ENCODE data around the gene TIMM44. TPM values are rescaled to one million over a fixed set of nuclear protein-coding genes. Genes with fewer than 3 reads are reported as not detected.

TIMM44 gene
- total and polyA plus RNA-seq, 11 donors: 55.9 to 140 (median 72.9) TPM

- WGBS, 4 donors: 66 to 73% (median 67%) methylated on average over 8 to 10 of the region's 10 CpGs
- H3K27me3 ChIP-seq: no peaks in the 10 kb centered on the region
- ATAC-seq (no peak), DNase-seq (peak in 1 of 5 donors; percentile 28)
- peaks cover 0 to 61% (median 36%) of the 10 kb centered on the region in 12 donors for H3K4me1 ChIP-seq
- H3K9me3 ChIP-seq: no peaks in the 10 kb centered on the region
- TF ChIP-seq CTCF (IDR thresholded peaks at IDR 0.05): no peak
- no peak for TF ChIP-seq POLR2A (IDR thresholded peaks at IDR 0.05)
- peak overlapping the region in 8 of 12 donors; percentile 80 to 97 (median 92) for H3K4me3 ChIP-seq
- intact Hi-C loops (cut with DNase I): loop anchor here in 2 of 10 donors (2.0 to 10.0 kb wide), 3 partner anchors 14 to 250 kb away; no protein-coding TSS in a partner anchor
- H3K36me3 ChIP-seq: peaks cover 1 to 26% (median 6%) of the 10 kb centered on the region in 9 donors
- H3K27ac ChIP-seq: no peak overlapping the region
Observed at GRCh38 chr19:7905268-7905667, 38.2 kb downstream of the TIMM44 start.

- TF ChIP-seq POLR2A (IDR thresholded peaks at IDR 0.05): no peak
- no peaks in the 10 kb centered on the region for H3K9me3 ChIP-seq
- H3K36me3 ChIP-seq: peaks cover 0 to 16% (median 0%) of the 10 kb centered on the region in 9 donors
- WGBS, 4 donors: 10 to 24% (median 15%) methylated on average over 26 to 68 of the region's 68 CpGs
- intact Hi-C loops (cut with DNase I): loop anchor here in 5 of 10 donors (2.0 to 10.0 kb wide), 7 partner anchors 14 to 250 kb away; partner anchors contain the start of gene TRAPPC5 (in 1 of the 5)
- H3K27ac ChIP-seq: peak overlapping the region; percentile 70 to 93 (median 86)
- DNase-seq (peak in 4 of 5 donors; percentile 65 to 83 (median 68)), ATAC-seq (peak in 3 of 4 donors; percentile 11 to 60 (median 40))
- peak overlapping the region; percentile 69 to 97 (median 88) for H3K4me3 ChIP-seq
- peaks cover 0 to 59% (median 35%) of the 10 kb centered on the region in 12 donors for H3K4me1 ChIP-seq
- H3K27me3 ChIP-seq: no peaks in the 10 kb centered on the region
Observed at GRCh38 chr19:7904074-7905020, 39.1 kb downstream of the TIMM44 start.

GRCh38 chr19:7903244-7904073 lies 40.0 kb downstream of the TIMM44 start, which contains the start of gene MAP2K7:
MAP2K7 (plus strand) TSS chr19:7903877; CDS start chr19:7903945, 68 bp downstream.
- Histone ChIP-seq H3K4me3 (peak within 1 kb of the TSS; percentile 69 to 97 (median 88)), H3K36me3 (peaks cover 0 to 14% (median 0%) of the 10 kb centered on the region in 9 donors), H3K9me3 (no peaks in the 10 kb centered on the region), H3K27me3 (no peaks in the 10 kb centered on the region), H3K4me1 (peaks cover 0 to 51% (median 34%) of the 10 kb centered on the region in 12 donors), H3K27ac (peak within 1 kb of the TSS; percentile 70 to 93 (median 88))
- 0% methylated on average over 48 to 89 of the region's 89 CpGs for WGBS, 4 donors
- TF ChIP-seq CTCF (IDR thresholded peaks at IDR 0.05) (peak; percentile 22 to 88 (median 65)), POLR2A (IDR thresholded peaks at IDR 0.05) (peak in 1 of 2 donors; percentile 67)
- DNase-seq: peak; percentile 100
- peak; percentile 83 to 93 (median 88) for ATAC-seq
- intact Hi-C loops (cut with DNase I): loop anchor here in 6 of 10 donors (1.0 to 10.0 kb wide), 10 partner anchors 15 to 249 kb away; partner anchors contain the start of genes SNAPC2 (in 2 of the 6), TIMM44 (in 1 of the 6) and TRAPPC5 (in 1 of the 6)

GRCh38 chr19:7902796-7903243 lies 40.6 kb downstream of the TIMM44 start:
- 18 to 34% (median 19%) methylated on average over 11 to 20 of the region's 20 CpGs for WGBS, 4 donors
- Histone ChIP-seq H3K9me3 (no peaks in the 10 kb centered on the region), H3K36me3 (peaks cover 0 to 11% (median 0%) of the 10 kb centered on the region in 9 donors), H3K4me1 (peaks cover 0 to 45% (median 31%) of the 10 kb centered on the region in 12 donors), H3K27me3 (no peaks in the 10 kb centered on the region), H3K27ac (peak overlapping the region in 11 of 12 donors; percentile 71 to 93 (median 87)), H3K4me3 (peak overlapping the region; percentile 34 to 97 (median 72))
- DNase-seq: no peak
- intact Hi-C loops (cut with DNase I): loop anchor here in 6 of 10 donors (1.0 to 10.0 kb wide), 9 partner anchors 17 to 248 kb away; partner anchors contain the start of genes SNAPC2 (in 2 of the 6), TIMM44 (in 1 of the 6) and TRAPPC5 (in 1 of the 6)
- no peak for ATAC-seq
- TF ChIP-seq CTCF (IDR thresholded peaks at IDR 0.05) (no peak), POLR2A (IDR thresholded peaks at IDR 0.05) (no peak)
